ENCODE data around the gene ETV7. TPM values are rescaled to one million over a fixed set of nuclear protein-coding genes. Genes with fewer than 3 reads are reported as not detected.

The ETV7 gene
- polyA plus RNA-seq, 6 donors from 2014 or later, result not detected

GRCh38 chr6:36380166-36380565 is 7.3 kb downstream of the ETV7 start:
- no peak overlapping the region for H3K4me3 Mint-ChIP-seq
- H3K9me3 Mint-ChIP-seq, result peaks cover 0 to 2% (median 0%) of the 10 kb centered on the region in 7 donors
- H3K27me3 Mint-ChIP-seq, result peaks cover 0 to 5% (median 0%) of the 10 kb centered on the region in 3 donors
- peaks cover 0 to 2% (median 0%) of the 10 kb centered on the region in 3 donors for H3K4me1 Mint-ChIP-seq
- no peaks in the 10 kb centered on the region for H3K36me3 Mint-ChIP-seq
- H3K27ac Mint-ChIP-seq, result no peak overlapping the region
- ATAC-seq (ENCODE audit: low read depth in 2 of 2) (no peak), DNase-seq (no peak)

GRCh38 chr6:36378936-36379335 is 8.5 kb downstream of the ETV7 start:
- peaks cover 0 to 2% (median 0%) of the 10 kb centered on the region in 3 donors for H3K4me1 Mint-ChIP-seq
- no peak overlapping the region for H3K4me3 Mint-ChIP-seq
- H3K9me3 Mint-ChIP-seq, result peaks cover 0 to 2% (median 0%) of the 10 kb centered on the region in 7 donors
- no peak for ATAC-seq (ENCODE audit: low read depth in 2 of 2)
- H3K27me3 Mint-ChIP-seq, result no peaks in the 10 kb centered on the region
- peak overlapping the region in 1 of 6 donors; percentile 59 for H3K27ac Mint-ChIP-seq
- DNase-seq, result no peak
- H3K36me3 Mint-ChIP-seq, result no peaks in the 10 kb centered on the region

DNA sequence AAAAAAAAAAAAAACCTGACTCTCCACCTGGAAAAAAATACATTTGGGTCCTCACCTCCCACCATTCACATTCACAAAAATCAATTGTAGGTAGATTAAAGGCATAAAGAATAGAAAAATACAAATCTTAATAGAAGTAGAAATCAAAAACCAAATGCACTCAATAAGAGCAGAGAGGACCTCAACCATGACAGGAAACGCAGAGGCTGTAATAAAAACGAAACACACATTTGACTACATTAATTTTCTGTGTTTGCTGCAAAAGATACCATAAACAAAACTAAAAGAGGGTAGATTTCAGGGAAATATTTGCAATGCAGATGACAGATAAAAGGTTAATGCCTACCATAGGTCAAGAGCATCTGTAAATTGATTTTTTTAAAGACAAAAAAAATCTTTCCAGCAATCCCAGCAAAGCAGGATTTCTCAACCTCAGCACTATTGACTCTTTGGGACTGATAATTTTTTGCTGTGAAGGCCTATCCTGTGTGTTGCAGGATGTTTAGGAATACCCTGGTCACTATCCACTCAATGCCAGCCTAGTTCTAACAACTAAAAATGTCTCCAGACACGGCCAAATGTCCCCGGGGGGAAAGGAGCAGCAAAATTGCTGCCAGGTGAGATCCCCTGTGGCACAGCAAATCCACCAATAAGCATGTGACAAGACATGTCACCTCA is 9.1 kb downstream of the ETV7 start:
- no peak for DNase-seq
- Mint-ChIP-seq H3K27ac (peak overlapping the region in 1 of 6 donors; percentile 59), H3K9me3 (peaks cover 0 to 2% (median 0%) of the 10 kb centered on the region in 7 donors), H3K36me3 (no peaks in the 10 kb centered on the region), H3K27me3 (no peaks in the 10 kb centered on the region), H3K4me1 (peaks cover 0 to 2% (median 0%) of the 10 kb centered on the region in 3 donors), H3K4me3 (no peak overlapping the region)
- no peak for ATAC-seq (ENCODE audit: low read depth in 2 of 2)

GRCh38 chr6:36377594-36377993 is 9.9 kb downstream of the ETV7 start:
- Mint-ChIP-seq H3K4me1 (no peaks in the 10 kb centered on the region), H3K9me3 (peaks cover 0 to 2% (median 0%) of the 10 kb centered on the region in 7 donors), H3K27ac (no peak overlapping the region), H3K36me3 (no peaks in the 10 kb centered on the region), H3K4me3 (no peak overlapping the region), H3K27me3 (peaks cover 0 to 6% (median 5%) of the 10 kb centered on the region in 3 donors)
- no peak for ATAC-seq (ENCODE audit: low read depth in 2 of 2)
- no peak for DNase-seq

DNA sequence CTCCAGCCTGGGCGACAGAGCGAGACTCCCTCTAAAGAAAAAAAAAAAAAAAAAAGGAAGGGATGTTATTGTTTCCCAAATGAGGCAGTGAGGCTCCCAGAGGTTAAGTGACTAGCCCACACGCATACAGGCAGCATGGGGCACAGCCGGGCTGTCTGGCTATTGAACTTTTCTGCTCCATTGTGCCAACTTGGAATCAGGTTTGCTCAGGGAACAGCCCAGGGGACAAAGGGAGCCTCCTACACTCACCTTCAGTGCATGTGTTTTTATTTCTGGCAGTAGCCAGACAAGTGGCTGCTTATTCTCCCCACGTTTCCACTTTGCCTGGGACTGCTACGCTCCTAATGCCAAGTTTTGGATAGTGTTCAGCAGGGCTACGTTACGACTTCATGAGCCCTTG is 10.7 kb downstream of the ETV7 start:
- Mint-ChIP-seq H3K27me3 (peaks cover 0 to 15% (median 13%) of the 10 kb centered on the region in 3 donors), H3K9me3 (peaks cover 0 to 2% (median 0%) of the 10 kb centered on the region in 7 donors), H3K4me3 (no peak overlapping the region), H3K36me3 (no peaks in the 10 kb centered on the region), H3K27ac (peak overlapping the region in 1 of 6 donors; percentile 39), H3K4me1 (no peaks in the 10 kb centered on the region)
- ATAC-seq (ENCODE audit: low read depth in 2 of 2) (no peak), DNase-seq (no peak)

DNA sequence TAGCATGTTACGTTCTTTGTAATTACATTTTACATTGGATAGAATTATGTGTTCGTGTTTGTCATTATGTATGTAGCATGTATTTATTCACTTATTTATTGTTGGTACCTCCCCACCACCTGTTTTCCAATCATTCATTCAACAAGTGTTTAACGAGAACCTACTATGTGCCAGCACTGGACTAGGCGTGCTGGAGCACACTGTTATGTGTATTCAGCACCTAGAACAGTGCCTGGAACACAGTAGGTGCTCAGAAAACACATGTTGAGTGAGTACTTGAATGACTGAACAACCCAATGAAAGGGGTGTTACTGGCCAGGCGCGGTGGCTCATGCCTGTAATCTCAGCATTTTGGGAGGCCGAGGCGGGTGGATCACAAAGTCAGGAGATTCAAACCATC is 11.3 kb downstream of the ETV7 start:
- Mint-ChIP-seq H3K4me3 (no peak overlapping the region), H3K27me3 (peaks cover 0 to 17% (median 15%) of the 10 kb centered on the region in 3 donors), H3K4me1 (no peaks in the 10 kb centered on the region), H3K27ac (peak overlapping the region in 2 of 6 donors; percentile 14 to 38), H3K36me3 (no peaks in the 10 kb centered on the region), H3K9me3 (peaks cover 0 to 2% (median 0%) of the 10 kb centered on the region in 7 donors)
- DNase-seq (no peak), ATAC-seq (ENCODE audit: low read depth in 2 of 2) (no peak)

DNA sequence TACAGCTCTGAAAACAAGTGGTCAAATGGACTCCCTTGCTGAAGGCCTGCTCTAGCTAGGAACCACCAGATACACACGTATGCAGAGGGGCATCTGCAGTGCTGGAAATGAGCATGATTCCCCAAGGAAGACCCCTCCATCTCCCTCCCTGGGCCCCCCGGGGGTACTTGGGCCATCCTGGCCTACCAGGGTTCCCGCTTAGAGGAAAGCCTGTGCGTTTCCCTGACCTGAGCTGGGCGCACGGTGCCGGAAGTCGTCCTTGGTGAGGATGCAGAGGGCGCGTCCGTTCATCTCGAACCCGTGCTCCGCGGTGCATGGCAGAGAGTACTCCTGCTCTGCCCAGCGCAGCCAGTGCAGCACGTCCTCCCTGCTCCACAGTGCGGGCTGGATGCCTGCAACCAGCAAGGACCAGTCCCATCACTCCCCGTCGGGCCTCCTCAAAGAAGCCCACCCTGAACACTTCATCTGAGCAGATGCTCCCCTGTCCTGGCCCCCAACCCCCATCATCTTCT is 11.8 kb downstream of the ETV7 start:
- Mint-ChIP-seq H3K27ac (no peak overlapping the region), H3K36me3 (no peaks in the 10 kb centered on the region), H3K27me3 (peaks cover 0 to 17% (median 15%) of the 10 kb centered on the region in 3 donors), H3K4me3 (no peak overlapping the region), H3K4me1 (no peaks in the 10 kb centered on the region), H3K9me3 (peaks cover 0 to 2% (median 0%) of the 10 kb centered on the region in 7 donors)
- ATAC-seq (ENCODE audit: low read depth in 2 of 2) (no peak), DNase-seq (no peak)

DNA sequence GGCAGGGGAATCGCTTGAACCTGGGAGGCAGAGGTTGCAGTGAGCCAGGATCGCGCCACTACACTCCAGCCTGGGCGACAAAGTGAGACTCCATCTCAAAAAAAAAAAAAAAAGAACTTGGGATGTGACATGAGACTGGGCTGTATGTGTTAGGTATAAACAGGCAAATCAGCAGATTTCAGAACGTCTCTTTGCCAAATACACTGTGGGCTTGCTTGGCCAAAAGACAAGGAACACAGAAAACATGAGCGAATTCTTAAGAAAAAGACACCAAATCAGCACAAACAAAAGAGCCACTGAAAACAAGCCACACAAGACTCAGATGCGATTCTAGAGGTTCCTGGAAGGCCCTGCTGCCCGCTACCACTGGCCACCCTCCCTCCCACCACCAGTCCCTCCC is 12.5 kb downstream of the ETV7 start:
- H3K27me3 Mint-ChIP-seq, result peaks cover 0 to 17% (median 15%) of the 10 kb centered on the region in 3 donors
- no peak overlapping the region for H3K27ac Mint-ChIP-seq
- ATAC-seq (ENCODE audit: low read depth in 2 of 2) (no peak), DNase-seq (no peak)
- no peaks in the 10 kb centered on the region for H3K4me1 Mint-ChIP-seq
- H3K4me3 Mint-ChIP-seq, result no peak overlapping the region
- no peaks in the 10 kb centered on the region for H3K36me3 Mint-ChIP-seq
- peaks cover 0 to 2% (median 0%) of the 10 kb centered on the region in 7 donors for H3K9me3 Mint-ChIP-seq

GRCh38 chr6:36374194-36374593 is 13.3 kb downstream of the ETV7 start:
- H3K27ac Mint-ChIP-seq, result no peak overlapping the region
- no peak for DNase-seq
- peaks cover 0 to 2% (median 0%) of the 10 kb centered on the region in 7 donors for H3K9me3 Mint-ChIP-seq
- H3K4me3 Mint-ChIP-seq, result no peak overlapping the region
- ATAC-seq (ENCODE audit: low read depth in 2 of 2), result no peak
- no peaks in the 10 kb centered on the region for H3K36me3 Mint-ChIP-seq
- no peaks in the 10 kb centered on the region for H3K4me1 Mint-ChIP-seq
- peaks cover 0 to 17% (median 15%) of the 10 kb centered on the region in 3 donors for H3K27me3 Mint-ChIP-seq

DNA sequence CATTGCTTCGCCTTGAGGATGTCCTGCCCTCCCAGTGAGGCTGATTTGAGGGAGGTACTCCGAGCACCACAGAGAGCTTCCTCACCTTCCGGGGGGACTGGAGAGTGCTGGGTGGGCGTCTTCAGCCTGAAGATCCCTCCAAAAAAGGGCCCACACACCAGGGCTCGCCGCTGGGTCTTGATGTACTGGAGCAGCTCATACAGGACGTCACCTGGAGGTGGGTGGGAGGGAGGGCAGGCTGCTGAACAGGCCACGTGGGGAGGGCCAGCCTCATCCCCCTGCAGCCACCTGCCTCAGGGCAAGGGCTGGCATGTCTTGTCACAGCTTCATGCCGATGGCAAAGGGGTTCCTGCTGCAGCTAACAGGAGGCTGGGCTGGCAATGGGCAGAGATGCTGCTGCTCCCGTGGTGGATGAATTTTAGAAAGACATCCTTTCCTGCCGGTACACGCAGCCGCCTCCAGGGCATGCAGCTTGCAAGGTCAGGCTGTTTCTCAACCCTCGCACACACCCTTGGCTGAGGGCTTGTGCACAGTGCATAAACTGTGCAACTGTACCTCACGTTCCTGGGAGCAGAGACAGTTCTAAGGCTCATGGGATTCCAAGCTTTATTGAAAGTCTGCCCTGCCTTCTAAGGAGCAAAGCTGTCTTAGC is 14.0 kb downstream of the ETV7 start:
- H3K4me1 Mint-ChIP-seq, result no peaks in the 10 kb centered on the region
- H3K36me3 Mint-ChIP-seq, result no peaks in the 10 kb centered on the region
- DNase-seq (no peak), ATAC-seq (ENCODE audit: low read depth in 2 of 2) (no peak)
- H3K27ac Mint-ChIP-seq, result no peak overlapping the region
- no peaks in the 10 kb centered on the region for H3K9me3 Mint-ChIP-seq
- no peak overlapping the region for H3K4me3 Mint-ChIP-seq
- peaks cover 0 to 17% (median 15%) of the 10 kb centered on the region in 3 donors for H3K27me3 Mint-ChIP-seq

- no peaks in the 10 kb centered on the region for H3K9me3 Mint-ChIP-seq
- no peaks in the 10 kb centered on the region for H3K4me1 Mint-ChIP-seq
- H3K4me3 Mint-ChIP-seq, result no peak overlapping the region
- DNase-seq (no peak), ATAC-seq (ENCODE audit: low read depth in 2 of 2) (no peak)
- H3K27ac Mint-ChIP-seq, result no peak overlapping the region
- peaks cover 0 to 17% (median 15%) of the 10 kb centered on the region in 3 donors for H3K27me3 Mint-ChIP-seq
- no peaks in the 10 kb centered on the region for H3K36me3 Mint-ChIP-seq
Measured at GRCh38 chr6:36372088-36372487, 15.4 kb downstream of the ETV7 start.

DNA sequence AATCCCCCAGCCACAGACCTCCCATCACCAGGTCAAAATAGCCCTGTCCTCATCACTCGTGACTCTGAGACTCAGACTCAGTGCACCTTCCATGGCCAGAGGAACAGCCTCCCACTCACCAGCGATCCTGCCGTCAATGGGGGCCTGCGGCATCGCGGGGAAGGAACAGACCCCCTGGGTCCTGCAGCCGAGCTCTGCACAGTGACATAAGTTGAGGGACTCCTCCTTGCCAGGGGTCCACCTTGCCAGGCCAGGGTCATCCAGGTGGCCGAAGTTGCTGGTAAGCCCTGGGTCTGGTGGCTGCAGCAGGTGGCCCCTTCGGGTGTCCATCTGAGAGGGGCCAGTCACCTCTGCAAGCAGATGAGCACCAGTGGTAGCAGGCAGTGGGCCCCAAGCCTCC is 16.3 kb downstream of the ETV7 start:
- Mint-ChIP-seq H3K27me3 (peaks cover 0 to 17% (median 15%) of the 10 kb centered on the region in 3 donors), H3K4me3 (no peak overlapping the region), H3K4me1 (peaks cover 0 to 5% (median 4%) of the 10 kb centered on the region in 3 donors), H3K27ac (no peak overlapping the region), H3K36me3 (no peaks in the 10 kb centered on the region), H3K9me3 (no peaks in the 10 kb centered on the region)
- DNase-seq, result no peak
- no peak for ATAC-seq (ENCODE audit: low read depth in 2 of 2)

- ATAC-seq (ENCODE audit: low read depth in 2 of 2) (no peak), DNase-seq (no peak)
- Mint-ChIP-seq H3K4me3 (no peak overlapping the region), H3K27me3 (peaks cover 0 to 17% (median 15%) of the 10 kb centered on the region in 3 donors), H3K36me3 (no peaks in the 10 kb centered on the region), H3K4me1 (peaks cover 0 to 5% (median 4%) of the 10 kb centered on the region in 3 donors), H3K9me3 (no peaks in the 10 kb centered on the region), H3K27ac (peak overlapping the region in 1 of 6 donors; percentile 3)
Measured at GRCh38 chr6:36370638-36371037, 16.8 kb downstream of the ETV7 start.

Measured in naive B cell (primary cell).